HG03025 (cell line): ENCODE measurements around the gene CKMT2.

ENCODE experiments used
- ATAC-seq: cut with Tn5 transposase; IDR thresholded peaks from one replicate; pipeline ENCODE4 v1.9.1; 2021; ENCODE audit warnings: mild to moderate bottlenecking, moderate library complexity; ENCODE audit not compliant: unreplicated experiment, low FRiP score

The CKMT2 gene

DNA sequence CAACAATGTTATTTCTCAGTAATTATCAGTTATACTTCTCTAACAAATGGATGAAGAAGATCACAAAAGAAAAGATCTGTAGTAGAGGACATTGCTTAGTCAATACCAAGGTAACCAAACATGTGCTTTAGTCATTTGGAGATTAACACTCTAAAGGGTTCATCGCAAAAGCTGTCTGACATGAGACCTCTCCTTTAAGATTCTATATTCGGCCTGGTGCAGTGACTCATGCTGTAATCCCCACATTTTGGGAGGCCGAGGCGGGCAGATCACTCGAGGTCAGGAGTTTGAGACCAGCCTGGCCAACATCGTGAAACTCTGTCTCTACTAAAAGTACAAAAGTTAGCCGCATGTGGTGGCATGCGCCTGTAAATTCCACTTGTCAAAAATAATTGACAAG, 18.3 kb upstream of the CKMT2 start:
- no peak for ATAC-seq

DNA sequence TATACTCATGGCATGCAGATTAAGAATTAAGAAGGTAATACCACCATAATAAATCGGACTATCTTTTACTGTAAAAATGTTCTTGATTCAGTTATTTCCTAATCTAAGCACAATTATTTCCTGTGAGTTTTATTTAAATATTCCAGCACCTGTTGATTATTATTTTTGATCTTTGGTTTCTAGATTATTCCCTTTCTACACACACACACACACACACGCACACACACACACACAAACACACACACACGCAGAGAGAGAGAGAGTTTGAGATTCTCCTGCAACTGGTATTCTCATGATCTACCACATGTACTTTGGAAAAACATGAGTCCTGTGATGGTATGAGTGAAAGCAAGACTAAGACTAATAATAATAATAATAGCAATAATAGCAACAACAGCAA, 17.0 kb upstream of the CKMT2 start:
- no peak for ATAC-seq

- ATAC-seq = no peak
These were observed 13.7 kb upstream of the CKMT2 start for GRCh38 chr5:81219389-81219788.

- no peak for ATAC-seq
These were observed 10.8 kb upstream of the CKMT2 start for GRCh38 chr5:81222285-81222684.

- no peak for ATAC-seq
These were observed 7.7 kb upstream of the CKMT2 start for GRCh38 chr5:81225463-81225862.

DNA sequence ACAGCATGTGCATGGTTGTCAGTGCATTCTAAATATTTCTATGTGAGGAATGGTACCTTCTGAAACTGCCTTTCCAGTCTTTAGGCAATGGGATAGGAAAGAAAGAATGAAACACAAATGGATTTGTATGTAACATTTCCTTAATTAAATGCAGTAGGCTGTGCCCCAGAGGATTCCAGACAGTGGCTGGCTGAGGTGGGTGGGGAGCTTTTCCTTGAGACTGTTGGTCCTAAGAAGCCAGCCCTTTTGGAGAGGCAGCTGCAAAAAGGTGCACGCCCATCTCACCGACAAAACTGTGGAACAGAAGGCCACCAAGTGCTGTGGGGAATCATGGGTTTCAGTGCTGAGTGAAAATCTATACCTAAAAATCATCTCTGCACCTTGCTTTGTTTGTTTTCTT, 6.8 kb upstream of the CKMT2 start:
- ATAC-seq = no peak

DNA sequence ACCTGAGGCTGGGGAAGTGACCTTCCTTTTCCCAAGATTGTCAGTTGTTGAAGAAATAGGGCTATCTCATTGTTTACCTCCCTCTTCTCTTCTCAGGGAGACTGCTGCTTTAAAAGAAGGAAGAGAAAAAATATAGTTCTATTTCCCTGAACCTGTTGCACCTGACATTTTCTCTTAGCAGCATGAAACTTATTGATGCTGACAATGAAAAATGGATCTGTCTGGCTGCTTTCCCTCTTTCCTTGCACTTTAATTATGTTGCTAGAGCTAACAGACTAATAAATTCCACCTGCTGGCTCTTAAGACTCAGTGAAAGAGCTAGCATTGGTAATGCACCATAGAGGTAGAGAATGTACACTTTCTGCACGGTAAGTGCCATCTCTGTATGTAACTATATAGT, 6.2 kb upstream of the CKMT2 start:
- no peak for ATAC-seq

GRCh38 chr5:81228084-81228483, 5.0 kb upstream of the CKMT2 start:
- ATAC-seq = no peak

- ATAC-seq = no peak
These were observed 2.7 kb upstream of the CKMT2 start for GRCh38 chr5:81230416-81230815.

DNA sequence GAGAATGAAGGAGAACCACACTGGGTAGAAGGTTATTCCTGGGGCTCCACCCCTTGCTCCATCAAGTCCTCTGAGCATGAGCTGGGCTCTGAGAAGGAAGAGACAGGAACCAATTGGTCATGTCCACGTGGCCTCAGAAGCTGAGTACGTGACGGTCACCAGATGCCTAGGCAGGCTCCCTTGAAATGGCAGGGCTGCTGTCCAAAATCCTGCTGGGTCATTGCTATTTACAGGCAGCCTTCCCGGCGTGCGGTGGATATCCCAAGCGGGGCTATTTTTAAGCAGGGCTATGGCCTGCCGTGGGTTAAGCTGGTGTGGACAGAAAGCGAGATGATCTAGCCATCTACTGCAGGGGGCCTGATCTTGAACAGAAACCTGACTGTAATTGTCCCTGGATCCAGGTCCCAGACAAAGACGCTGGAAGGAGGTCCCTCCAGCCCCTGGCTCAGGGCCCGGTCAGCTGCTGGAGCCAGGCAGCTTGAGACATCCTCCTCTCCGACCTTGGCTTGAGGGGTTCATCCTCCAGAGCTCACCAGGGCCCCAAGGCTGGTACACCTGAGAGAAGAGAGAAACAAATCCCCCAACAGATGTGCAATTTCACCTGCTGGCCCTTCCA, 550 bp upstream of the CKMT2 start:
- no peak for ATAC-seq

GRCh38 chr5:81234299-81234698, 1.2 kb downstream of the CKMT2 start:
- ATAC-seq = no peak

- ATAC-seq = no peak
These were observed 1.7 kb downstream of the CKMT2 start for GRCh38 chr5:81234801-81235200.

DNA sequence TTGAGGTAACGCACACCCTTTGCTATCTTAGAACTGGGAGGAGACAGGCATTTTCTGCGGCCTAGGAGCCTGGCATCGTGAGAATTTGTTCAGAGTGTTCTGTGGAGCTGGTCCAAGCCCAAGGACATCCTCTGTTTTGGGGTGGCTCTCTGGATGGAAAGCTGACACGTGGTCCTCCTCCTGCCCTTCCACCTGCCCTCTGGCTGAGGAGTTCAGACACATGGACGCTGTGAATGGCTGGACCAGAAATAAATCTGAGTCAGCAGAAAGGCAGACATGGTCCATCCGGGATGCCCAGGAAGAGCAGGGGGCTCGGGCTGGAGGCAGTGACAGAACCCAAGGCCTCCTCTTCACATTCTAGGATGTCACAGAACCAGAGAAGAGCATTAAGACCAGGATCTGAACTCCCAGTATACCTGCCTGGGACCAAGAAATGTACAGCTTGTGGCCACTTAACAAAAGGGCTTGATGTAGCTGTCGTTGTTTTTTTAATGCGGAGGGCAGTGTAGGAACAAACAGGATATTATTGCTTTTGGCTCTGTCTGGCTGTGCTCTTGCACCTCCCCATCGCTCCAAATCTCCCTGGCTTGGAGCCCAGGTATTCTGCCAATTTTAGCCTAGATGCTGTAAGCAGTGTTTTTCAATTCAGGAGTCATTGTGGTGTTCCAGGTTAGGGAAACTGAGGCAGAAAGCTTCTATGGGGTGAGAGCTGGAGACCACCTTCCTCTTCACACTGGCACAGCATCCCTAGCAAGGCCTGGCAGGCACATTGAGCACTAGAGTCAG, 2.4 kb downstream of the CKMT2 start:
- ATAC-seq = no peak

- ATAC-seq = no peak
These were observed 5.3 kb downstream of the CKMT2 start for GRCh38 chr5:81238460-81238859.

DNA sequence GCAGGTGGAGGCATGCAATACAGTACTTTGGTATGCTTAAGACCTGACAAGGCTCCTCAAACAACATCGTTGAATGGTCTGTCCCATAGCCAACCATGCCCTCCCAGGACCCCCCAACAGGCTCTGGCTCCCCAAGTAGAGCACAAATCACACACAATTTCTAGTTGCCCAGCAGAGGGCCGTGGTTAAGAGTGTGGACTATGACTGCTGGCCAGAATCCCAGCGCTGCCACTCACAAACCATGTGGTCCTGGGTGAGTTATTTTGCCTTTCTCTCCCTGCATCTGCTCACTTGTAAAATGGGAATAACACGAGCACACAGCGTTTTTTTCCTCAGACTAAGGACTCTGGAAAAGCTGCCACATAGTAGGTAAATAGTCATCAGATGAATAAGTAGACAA, 6.5 kb downstream of the CKMT2 start:
- no peak for ATAC-seq

DNA sequence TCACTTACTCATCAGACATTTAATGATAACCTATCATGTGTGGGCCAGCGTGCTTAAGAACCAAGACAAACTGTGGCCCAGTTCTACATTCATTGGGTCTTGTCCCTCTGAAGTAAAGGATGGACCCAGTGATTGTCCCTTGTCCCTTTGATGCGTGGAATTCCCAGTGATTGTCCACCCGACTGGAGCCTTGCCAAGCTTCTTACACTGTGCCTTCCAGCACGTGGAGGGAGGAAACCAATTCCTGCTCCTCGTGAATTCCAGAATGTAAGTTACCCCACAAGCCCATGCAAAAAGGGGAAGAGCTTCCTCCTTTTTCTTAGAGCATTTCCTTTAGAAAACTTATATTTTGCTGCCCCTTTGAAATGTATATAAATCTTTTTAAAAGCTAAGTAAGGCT, 7.9 kb downstream of the CKMT2 start:
- ATAC-seq = no peak

- no peak for ATAC-seq
These were observed 9.0 kb downstream of the CKMT2 start for GRCh38 chr5:81241961-81242648.

DNA sequence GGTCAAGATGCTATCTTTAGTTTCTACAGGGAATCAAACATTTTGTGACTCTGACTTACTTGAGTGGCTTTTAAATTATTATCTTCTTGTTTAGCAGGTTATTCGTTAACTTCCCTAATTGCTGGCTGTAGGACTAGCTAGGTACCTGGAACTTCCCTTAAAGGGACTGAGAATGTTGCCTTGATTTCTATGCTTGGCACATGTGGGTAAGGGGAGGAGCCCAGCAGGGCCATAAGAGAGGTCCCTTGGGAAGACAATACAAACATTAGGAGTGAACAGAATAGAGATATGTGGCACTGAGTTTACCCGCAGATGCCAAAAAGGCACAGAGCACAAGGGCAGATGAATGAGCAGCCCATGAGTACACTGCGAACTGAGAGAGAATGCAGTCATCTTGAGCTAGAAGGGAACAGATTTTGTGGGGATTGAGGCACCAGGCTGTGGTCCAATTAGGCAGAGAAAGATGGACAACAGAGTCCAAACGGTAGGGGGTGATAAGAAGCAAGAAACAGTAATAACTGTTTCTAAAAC, 9.8 kb downstream of the CKMT2 start:
- ATAC-seq = no peak

- no peak for ATAC-seq
These were observed 11.3 kb downstream of the CKMT2 start for GRCh38 chr5:81244451-81244850.

DNA sequence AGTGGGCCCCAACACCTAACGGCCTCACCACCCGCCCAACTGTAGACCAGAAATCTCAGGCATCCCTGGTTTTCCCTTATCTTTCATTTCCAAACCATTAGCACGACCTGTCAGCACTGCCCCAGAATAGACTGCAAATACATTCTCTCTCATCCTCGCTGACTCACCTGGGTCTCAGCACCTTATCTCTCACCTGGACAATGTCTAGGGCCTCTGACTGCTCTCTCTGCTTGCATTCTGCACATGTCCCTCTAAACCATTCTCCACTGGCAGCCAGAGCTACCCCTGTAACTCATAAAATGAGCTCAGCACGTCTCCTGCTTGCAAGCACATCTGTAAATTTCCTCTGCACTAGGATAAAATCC, 12.7 kb downstream of the CKMT2 start:
- no peak for ATAC-seq

GRCh38 chr5:81246697-81247096, 13.6 kb downstream of the CKMT2 start:
- no peak for ATAC-seq
